Activated CD8-positive, alpha-beta T cell treated with anti-CD3 and anti-CD28 coated beads for 36 hours (primary cell): Measurements from ENCODE around the gene NCR2. TPM values are rescaled to one million over a fixed set of nuclear protein-coding genes. Genes with fewer than 3 reads are reported as not detected.

Experiments
- ATAC-seq: fragments of 200-7000 bp; cut with Tn5 transposase; one replicate; pipeline ENCODE4 v1.10.0; 2021; ENCODE audit warnings: mild to moderate bottlenecking, moderate library complexity
- CTCF ChIA-PET: fragments of 350-600 bp; sonication (Branson Sonifier 250); formaldehyde crosslinking; loops from one replicate; lab custom pipeline; 2021; ENCODE audit warnings: antibody characterized with exemption; lab: Charles Lee
- POLR2A ChIA-PET: fragments of 350-600 bp; sonication (Branson Sonifier 250); formaldehyde crosslinking; loops from one replicate; lab custom pipeline; 2021; ENCODE audit warnings: antibody characterized with exemption; lab: Charles Lee
- DNase-seq: peaks from one replicate; pipeline ENCODE4 v3.0.0-alpha.2; 2020
- H3K27ac Mint-ChIP-seq: one replicate; pipeline ENCODE4 v1.8.0; 2021; ENCODE audit warnings: mild to moderate bottlenecking, mixed read lengths
- H3K27me3 Mint-ChIP-seq: one replicate; pipeline ENCODE4 v1.8.0; 2021; ENCODE audit warnings: mixed read lengths
- H3K36me3 Mint-ChIP-seq: one replicate; pipeline ENCODE4 v1.8.0; 2021; ENCODE audit warnings: low read depth, mixed read lengths
- H3K4me1 Mint-ChIP-seq: one replicate; pipeline ENCODE4 v1.8.0; 2021; ENCODE audit warnings: low read depth, mixed read lengths
- H3K4me3 Mint-ChIP-seq: one replicate; pipeline ENCODE4 v1.8.0; 2021; ENCODE audit warnings: mild to moderate bottlenecking, moderate library complexity, mixed read lengths
- H3K9me3 Mint-ChIP-seq: one replicate; pipeline ENCODE4 v1.8.0; 2021; ENCODE audit warnings: mixed read lengths
- intact Hi-C: fragments of 100-400 bp; cut with micrococcal nuclease; formaldehyde crosslinking; loops from one replicate; pipeline ENCODE4 v1.10.0; 2022
- total RNA-seq, 2 experiments: library from RNA; stranded (reverse); gene quantifications; one replicate each; pipeline ENCODE4 v1.2.3, GENCODE V29; 2021
- TF ChIP-seq, protein P1 (sequence below): fragments of 200-600 bp; IDR thresholded peaks from one replicate; pipeline ENCODE4 v1.8.0; 2022; ENCODE audit warnings: antibody characterized with exemption, mild to moderate bottlenecking

The NCR2 gene
- total RNA-seq, 2 experiments from 2014 or later: 0.56 to 0.68 TPM

DNA sequence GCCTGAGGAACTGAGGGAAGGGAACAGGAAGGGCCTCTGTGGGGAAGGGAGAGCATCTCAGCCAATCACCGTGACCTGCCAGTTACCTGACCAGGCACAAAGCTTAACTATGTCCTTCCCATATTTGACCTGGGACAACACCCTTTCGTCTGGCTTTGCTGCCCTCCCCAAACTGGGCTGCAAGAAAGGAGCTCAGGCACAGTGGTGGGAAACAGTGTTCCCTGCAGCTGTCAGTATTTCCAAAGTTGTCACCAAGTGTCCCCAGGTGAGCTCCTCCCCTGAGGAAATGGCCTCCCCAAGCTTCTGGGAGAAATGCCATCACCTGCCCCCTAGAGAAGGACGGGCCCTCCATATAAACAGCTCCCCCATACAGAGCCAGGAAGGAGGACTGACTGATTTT is 17.9 kb downstream of the NCR2 start:
- no peak overlapping the region for H3K27ac Mint-ChIP-seq
- no peak for DNase-seq
- peaks cover 1% of the 10 kb centered on the region for H3K27me3 Mint-ChIP-seq
- POLR2A ChIA-PET: no interaction called here
- intact Hi-C loops: no loop called here
- no peaks in the 10 kb centered on the region for H3K36me3 Mint-ChIP-seq
- ATAC-seq: no peak
- TF ChIP-seq, protein P1, sequence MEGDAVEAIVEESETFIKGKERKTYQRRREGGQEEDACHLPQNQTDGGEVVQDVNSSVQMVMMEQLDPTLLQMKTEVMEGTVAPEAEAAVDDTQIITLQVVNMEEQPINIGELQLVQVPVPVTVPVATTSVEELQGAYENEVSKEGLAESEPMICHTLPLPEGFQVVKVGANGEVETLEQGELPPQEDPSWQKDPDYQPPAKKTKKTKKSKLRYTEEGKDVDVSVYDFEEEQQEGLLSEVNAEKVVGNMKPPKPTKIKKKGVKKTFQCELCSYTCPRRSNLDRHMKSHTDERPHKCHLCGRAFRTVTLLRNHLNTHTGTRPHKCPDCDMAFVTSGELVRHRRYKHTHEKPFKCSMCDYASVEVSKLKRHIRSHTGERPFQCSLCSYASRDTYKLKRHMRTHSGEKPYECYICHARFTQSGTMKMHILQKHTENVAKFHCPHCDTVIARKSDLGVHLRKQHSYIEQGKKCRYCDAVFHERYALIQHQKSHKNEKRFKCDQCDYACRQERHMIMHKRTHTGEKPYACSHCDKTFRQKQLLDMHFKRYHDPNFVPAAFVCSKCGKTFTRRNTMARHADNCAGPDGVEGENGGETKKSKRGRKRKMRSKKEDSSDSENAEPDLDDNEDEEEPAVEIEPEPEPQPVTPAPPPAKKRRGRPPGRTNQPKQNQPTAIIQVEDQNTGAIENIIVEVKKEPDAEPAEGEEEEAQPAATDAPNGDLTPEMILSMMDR: no peak
- CTCF ChIA-PET: interaction anchor here (1.1 to 2.1 kb wide), 3 partner anchors 15 to 29 kb away, joined by 3 to 16 read pairs (median 4); no protein-coding TSS in a partner anchor
- H3K4me3 Mint-ChIP-seq: no peak overlapping the region
- no peaks in the 10 kb centered on the region for H3K4me1 Mint-ChIP-seq
- peaks cover 3% of the 10 kb centered on the region for H3K9me3 Mint-ChIP-seq

DNA sequence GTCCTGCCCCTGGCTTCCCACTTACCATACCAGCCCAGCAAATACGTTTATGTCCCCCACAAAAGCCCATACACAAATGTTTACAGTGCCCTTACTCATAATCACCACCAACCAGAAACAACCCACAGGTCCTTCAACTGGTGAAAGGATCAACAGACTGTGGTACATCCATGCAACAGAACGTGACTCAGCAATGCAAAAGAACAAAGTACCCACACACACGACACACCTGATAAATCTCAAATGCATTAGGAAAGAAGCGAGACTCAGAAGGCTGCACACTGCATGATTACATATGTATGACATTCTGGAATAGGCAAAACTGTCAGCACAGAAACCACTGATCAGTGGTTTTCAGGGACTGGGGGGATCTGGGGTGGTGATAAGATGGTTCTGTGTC is 20.5 kb downstream of the NCR2 start:
- DNase-seq: no peak
- Mint-ChIP-seq H3K27ac (no peak overlapping the region), H3K27me3 (peaks cover 1% of the 10 kb centered on the region), H3K36me3 (peaks cover 2% of the 10 kb centered on the region), H3K4me1 (no peaks in the 10 kb centered on the region), H3K9me3 (peaks cover 18% of the 10 kb centered on the region), H3K4me3 (no peak overlapping the region)
- ChIA-PET CTCF (no interaction called here), POLR2A (no interaction called here)
- intact Hi-C loops: no loop called here
- ATAC-seq: no peak
- TF ChIP-seq, protein P1: no peak

- intact Hi-C loops: no loop called here
- ChIA-PET POLR2A (no interaction called here), CTCF (interaction anchor here (1.3 kb wide), 1 partner anchor 11 kb away, joined by 8 read pairs; no protein-coding TSS in a partner anchor)
- H3K4me3 Mint-ChIP-seq: no peak overlapping the region
- ATAC-seq (no peak), DNase-seq (no peak)
- no peaks in the 10 kb centered on the region for H3K4me1 Mint-ChIP-seq
- TF ChIP-seq, protein P1: no peak
- H3K27ac Mint-ChIP-seq: no peak overlapping the region
- peaks cover 2% of the 10 kb centered on the region for H3K36me3 Mint-ChIP-seq
- peaks cover 1% of the 10 kb centered on the region for H3K27me3 Mint-ChIP-seq
- H3K9me3 Mint-ChIP-seq: peaks cover 27% of the 10 kb centered on the region
Measured at GRCh38 chr6:41356825-41357224, 21.4 kb downstream of the NCR2 start.

GRCh38 chr6:41358503-41358902 is 23.1 kb downstream of the NCR2 start:
- Mint-ChIP-seq H3K27ac (no peak overlapping the region), H3K4me1 (no peaks in the 10 kb centered on the region), H3K9me3 (peaks cover 28% of the 10 kb centered on the region), H3K27me3 (peaks cover 1% of the 10 kb centered on the region), H3K4me3 (no peak overlapping the region), H3K36me3 (peaks cover 2% of the 10 kb centered on the region)
- ChIA-PET POLR2A (no interaction called here), CTCF (no interaction called here)
- intact Hi-C loops: no loop called here
- TF ChIP-seq, protein P1: no peak
- DNase-seq (no peak), ATAC-seq (no peak)

GRCh38 chr6:41359617-41360313 is 24.4 kb downstream of the NCR2 start:
- Mint-ChIP-seq H3K4me3 (no peak overlapping the region), H3K27ac (no peak overlapping the region), H3K36me3 (peaks cover 2% of the 10 kb centered on the region), H3K9me3 (peaks cover 28% of the 10 kb centered on the region), H3K27me3 (peaks cover 3% of the 10 kb centered on the region), H3K4me1 (no peaks in the 10 kb centered on the region)
- DNase-seq (no peak), ATAC-seq (no peak)
- intact Hi-C loops: no loop called here
- TF ChIP-seq, protein P1: no peak
- ChIA-PET POLR2A (no interaction called here), CTCF (interaction anchor here (0.7 to 1.8 kb wide), 2 partner anchors 9 to 72 kb away, joined by 3 to 6 read pairs; no protein-coding TSS in a partner anchor)
